ENCODE results near the gene PCNP.

PCNP gene

GRCh38 chr3:101642441-101642840 lies 68.5 kb downstream of the PCNP start:
- Histone ChIP-seq H4K20me1 (ENCODE audit: low read depth, low read length) (no peaks in the 10 kb centered on the region), H3K79me2 (ENCODE audit: insufficient read depth, low read length) (no peaks in the 10 kb centered on the region), H3K9me2 (replicated peaks; ENCODE audit: insufficient read depth, low read length) (no peaks in the 10 kb centered on the region), H3K36me3 (ENCODE audit: low read length) (no peaks in the 10 kb centered on the region), H3K4me3 (ENCODE audit: insufficient read depth, low read length, poor library complexity, severe bottlenecking) (no peak overlapping the region), H3F3A (ENCODE audit: insufficient read depth) (no peaks in the 10 kb centered on the region), H3K9me3 (ENCODE audit: insufficient read depth, low read length) (no peaks in the 10 kb centered on the region), H3K27ac (ENCODE audit: low read depth, low read length) (no peak overlapping the region), H2AFZ (ENCODE audit: low read depth, low read length, severe bottlenecking) (no peak overlapping the region), H3K27me3 (ENCODE audit: low read length) (no peaks in the 10 kb centered on the region), H3K4me2 (ENCODE audit: low read depth, low read length, poor library complexity, severe bottlenecking) (no peak overlapping the region), H3K9ac (ENCODE audit: low read length) (no peak overlapping the region)
- TF ChIP-seq EZH2phosphoT487 (conservative IDR thresholded peaks at IDR 0.05; ENCODE audit: low read length) (no peak), CTCF (IDR thresholded peaks at IDR 0.05; ENCODE audit: insufficient read depth, low read length, poor library complexity, severe bottlenecking) (no peak)

- H3K9me2 ChIP-seq (replicated peaks; ENCODE audit: insufficient read depth, low read length) = no peaks in the 10 kb centered on the region
- peaks cover 2% of the 10 kb centered on the region; the same call in 1 of the 2 replicates for H3K36me3 ChIP-seq (ENCODE audit: low read length)
- H3K4me2 ChIP-seq (ENCODE audit: low read depth, low read length, poor library complexity, severe bottlenecking) = no peak overlapping the region
- TF ChIP-seq CTCF (IDR thresholded peaks at IDR 0.05; ENCODE audit: insufficient read depth, low read length, poor library complexity, severe bottlenecking) (no peak), EZH2phosphoT487 (conservative IDR thresholded peaks at IDR 0.05; ENCODE audit: low read length) (no peak)
- H3K9ac ChIP-seq (ENCODE audit: low read length) = no peak overlapping the region
- H3K27ac ChIP-seq (ENCODE audit: low read depth, low read length) = no peak overlapping the region
- no peaks in the 10 kb centered on the region for H3K79me2 ChIP-seq (ENCODE audit: insufficient read depth, low read length)
- H3K9me3 ChIP-seq (ENCODE audit: insufficient read depth, low read length) = no peaks in the 10 kb centered on the region
- H3K27me3 ChIP-seq (ENCODE audit: low read length) = no peaks in the 10 kb centered on the region
- no peak overlapping the region for H2AFZ ChIP-seq (ENCODE audit: low read depth, low read length, severe bottlenecking)
- no peaks in the 10 kb centered on the region for H3F3A ChIP-seq (ENCODE audit: insufficient read depth)
- H3K4me3 ChIP-seq (ENCODE audit: insufficient read depth, low read length, poor library complexity, severe bottlenecking) = no peak overlapping the region
- H4K20me1 ChIP-seq (ENCODE audit: low read depth, low read length) = no peaks in the 10 kb centered on the region
Observed at GRCh38 chr3:101643009-101643844, 69.2 kb downstream of the PCNP start.
